WERI-Rb-1 (cell line): ENCODE data around the gene NRG3.
A peak's percentile ranks its signal among the peaks of the same experiment; 100 is the strongest.

Source experiments
- DNase-seq: peaks from one replicate; pipeline ENCODE4 v3.0.0-alpha.2; 2020
- H3K27ac ChIP-seq: fragments of 250-450 bp; sonication (Bioruptor Pico); 2 replicates; pipeline ENCODE4 v1.5.1; 2020; ENCODE audit warnings: mild to moderate bottlenecking, moderate library complexity
- H3K27me3 ChIP-seq: fragments of 250-450 bp; sonication (Bioruptor Pico); 2 replicates; pipeline ENCODE4 v1.5.1; 2021; ENCODE audit warnings: mild to moderate bottlenecking, low read depth, moderate library complexity; ENCODE audit not compliant: insufficient read depth, severe bottlenecking
- H3K36me3 ChIP-seq: fragments of 250-450 bp; sonication (Bioruptor Pico); 2 replicates; pipeline ENCODE4 v1.5.1; 2020; ENCODE audit warnings: mild to moderate bottlenecking, moderate library complexity
- H3K4me3 ChIP-seq: 2 replicates; pipeline ENCODE4 v1.5.1; 2011; ENCODE audit warnings: low read depth, mild to moderate bottlenecking, control low read depth, low read length
- H3K9me3 ChIP-seq: fragments of 250-450 bp; sonication (Bioruptor Pico); 2 replicates; pipeline ENCODE4 v1.5.1; 2021; ENCODE audit warnings: mild to moderate bottlenecking, moderate library complexity; ENCODE audit not compliant: severe bottlenecking
- CTCF ChIP-seq: IDR thresholded peaks from 2 replicates; pipeline ENCODE4 v1.5.1; 2011; ENCODE audit warnings: low read depth, mild to moderate bottlenecking, control low read depth, inconsistent platforms, low read length

The NRG3 gene

GRCh38 chr10:82072124-82072523 lies 197.1 kb downstream of the NRG3 start:
- TF ChIP-seq CTCF = no peak
- no peaks in the 10 kb centered on the region for H3K9me3 ChIP-seq
- no peak overlapping the region for H3K27ac ChIP-seq
- H3K27me3 ChIP-seq = no peaks in the 10 kb centered on the region
- DNase-seq = no peak
- no peaks in the 10 kb centered on the region for H3K36me3 ChIP-seq
- H3K4me3 ChIP-seq = no peak overlapping the region

- H3K36me3 ChIP-seq = no peaks in the 10 kb centered on the region
- no peak overlapping the region for H3K4me3 ChIP-seq
- no peaks in the 10 kb centered on the region for H3K9me3 ChIP-seq
- no peaks in the 10 kb centered on the region for H3K27me3 ChIP-seq
- DNase-seq = no peak
- TF ChIP-seq CTCF = no peak
- H3K27ac ChIP-seq = no peak overlapping the region
These were observed 200.6 kb downstream of the NRG3 start for GRCh38 chr10:82075605-82076004.

- TF ChIP-seq CTCF = no peak
- H3K27me3 ChIP-seq = no peaks in the 10 kb centered on the region
- no peaks in the 10 kb centered on the region for H3K9me3 ChIP-seq
- no peak overlapping the region for H3K27ac ChIP-seq
- no peaks in the 10 kb centered on the region for H3K36me3 ChIP-seq
- DNase-seq = no peak
- no peak overlapping the region for H3K4me3 ChIP-seq
These were observed 209.5 kb downstream of the NRG3 start for GRCh38 chr10:82084496-82084895.

GRCh38 chr10:82084904-82085303 lies 209.9 kb downstream of the NRG3 start:
- Histone ChIP-seq H3K9me3 (no peaks in the 10 kb centered on the region), H3K27ac (no peak overlapping the region), H3K27me3 (no peaks in the 10 kb centered on the region), H3K36me3 (no peaks in the 10 kb centered on the region), H3K4me3 (no peak overlapping the region)
- no peak for DNase-seq
- TF ChIP-seq CTCF = peak; percentile 48; the same call in 1 of the 2 replicates

GRCh38 chr10:82089327-82089726 lies 214.3 kb downstream of the NRG3 start:
- no peaks in the 10 kb centered on the region for H3K9me3 ChIP-seq
- H3K27me3 ChIP-seq = no peaks in the 10 kb centered on the region
- TF ChIP-seq CTCF = no peak
- H3K4me3 ChIP-seq = no peak overlapping the region
- DNase-seq = no peak
- no peaks in the 10 kb centered on the region for H3K36me3 ChIP-seq
- H3K27ac ChIP-seq = no peak overlapping the region

GRCh38 chr10:82091413-82091812 lies 216.4 kb downstream of the NRG3 start:
- no peak for TF ChIP-seq CTCF
- no peaks in the 10 kb centered on the region for H3K36me3 ChIP-seq
- H3K27me3 ChIP-seq = no peaks in the 10 kb centered on the region
- no peak for DNase-seq
- no peaks in the 10 kb centered on the region for H3K9me3 ChIP-seq
- H3K27ac ChIP-seq = no peak overlapping the region
- no peak overlapping the region for H3K4me3 ChIP-seq
